GM21447 (cell line): ENCODE measurements around the gene APBB2.
A peak's percentile ranks its signal among the peaks of the same experiment; 100 is the strongest.

Experiments
- ATAC-seq: cut with Tn5 transposase; IDR thresholded peaks from one replicate; pipeline ENCODE4 v1.9.1; 2021; ENCODE audit not compliant: unreplicated experiment

Gene APBB2

GRCh38 chr4:40875507-40876150 lies 338.7 kb downstream of the APBB2 start:
- ATAC-seq, result peak; percentile 76

- ATAC-seq, result no peak
These were observed 339.4 kb downstream of the APBB2 start for GRCh38 chr4:40874901-40875300.

GRCh38 chr4:40874331-40874730 lies 340.0 kb downstream of the APBB2 start:
- ATAC-seq, result no peak

- ATAC-seq, result no peak
These were observed 342.6 kb downstream of the APBB2 start for GRCh38 chr4:40871695-40872250.

- ATAC-seq, result no peak
These were observed 344.2 kb downstream of the APBB2 start for GRCh38 chr4:40870150-40870549.

GRCh38 chr4:40865696-40866095 lies 348.6 kb downstream of the APBB2 start:
- ATAC-seq, result no peak

DNA sequence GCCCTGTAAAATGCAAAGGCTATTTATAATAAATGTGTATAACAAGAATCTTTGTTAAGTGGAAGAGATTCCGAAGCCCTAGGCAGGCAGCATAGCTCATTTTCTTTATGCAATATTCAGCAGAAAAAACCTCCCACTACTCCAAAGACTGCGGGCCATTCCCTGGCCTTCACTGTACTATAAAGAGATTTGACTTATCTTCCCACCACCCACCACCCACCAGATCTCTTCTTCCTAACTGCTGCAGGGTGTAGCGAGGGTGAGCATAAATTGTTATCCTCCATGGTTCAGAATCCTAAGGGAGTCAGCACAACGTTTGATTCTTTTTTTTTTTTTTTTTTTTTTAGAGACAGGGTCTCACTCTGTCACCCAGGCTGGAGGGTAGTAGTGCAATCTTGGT lies 349.8 kb downstream of the APBB2 start:
- ATAC-seq, result no peak

DNA sequence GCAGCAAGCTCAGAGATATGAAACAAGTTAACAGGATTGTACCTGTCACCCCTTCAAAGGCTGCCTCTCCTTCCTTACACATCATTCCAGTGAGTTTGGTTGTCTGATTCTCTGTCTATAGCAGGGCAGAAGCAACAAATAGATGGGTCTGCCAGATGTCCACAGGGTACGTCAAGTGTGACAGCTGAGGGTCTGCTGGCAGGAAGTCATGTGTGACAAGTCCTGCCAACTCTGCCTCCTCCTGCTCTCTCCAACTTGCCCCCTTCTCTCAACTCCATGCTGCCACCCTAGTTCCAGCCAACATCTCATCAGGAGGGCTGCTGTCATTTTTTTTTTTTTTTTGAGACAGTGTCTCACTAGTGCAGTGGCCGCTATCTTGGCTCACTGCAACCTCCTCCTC lies 355.4 kb downstream of the APBB2 start:
- no peak for ATAC-seq

DNA sequence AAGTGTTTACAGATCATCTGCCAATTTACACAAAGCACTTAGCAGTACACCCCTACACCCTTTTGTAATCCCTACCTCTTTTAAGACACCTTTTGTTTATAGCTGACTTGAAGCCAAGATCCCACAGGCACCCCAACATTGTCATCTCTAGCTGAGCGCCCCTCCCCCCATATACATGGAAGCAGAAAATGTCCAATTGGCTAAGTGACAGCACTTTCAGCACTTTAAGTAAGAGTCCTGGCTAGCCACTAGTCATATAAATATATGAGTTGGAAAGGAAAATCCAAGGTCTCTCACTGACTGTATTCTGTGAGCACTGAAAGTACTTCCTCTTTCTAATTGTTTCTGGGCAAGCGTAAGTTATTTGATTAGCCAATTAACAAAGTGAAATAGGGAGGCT lies 356.4 kb downstream of the APBB2 start:
- no peak for ATAC-seq

DNA sequence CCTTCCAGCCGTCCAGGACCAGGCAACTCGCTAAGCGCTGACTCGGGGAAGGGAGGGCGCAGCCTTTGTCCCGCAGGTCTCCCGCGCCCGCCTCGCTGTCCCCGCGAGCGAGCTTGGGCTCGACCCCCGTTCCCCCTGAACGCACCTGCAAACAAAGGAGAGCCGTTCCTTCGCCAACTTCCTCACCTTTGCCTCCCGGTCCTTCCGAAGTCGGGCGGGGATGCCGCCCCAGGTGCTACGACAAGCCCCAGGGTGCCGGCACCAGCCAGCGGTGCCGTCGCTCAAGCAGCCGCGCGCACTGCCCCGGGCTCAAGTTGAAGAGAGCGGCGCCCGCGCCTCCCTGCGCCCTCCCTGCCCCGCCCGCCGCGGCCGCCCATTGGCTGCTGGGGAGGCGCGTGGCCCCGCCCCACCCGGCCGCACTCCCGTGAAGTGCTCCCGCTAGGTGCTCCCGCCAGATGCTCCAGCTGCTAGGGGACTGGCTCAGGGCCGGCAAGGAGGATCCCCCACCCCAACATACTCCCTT lies 357.4 kb downstream of the APBB2 start:
- ATAC-seq, result peak; percentile 82

GRCh38 chr4:40856277-40856839 lies 358.0 kb downstream of the APBB2 start:
- no peak for ATAC-seq

DNA sequence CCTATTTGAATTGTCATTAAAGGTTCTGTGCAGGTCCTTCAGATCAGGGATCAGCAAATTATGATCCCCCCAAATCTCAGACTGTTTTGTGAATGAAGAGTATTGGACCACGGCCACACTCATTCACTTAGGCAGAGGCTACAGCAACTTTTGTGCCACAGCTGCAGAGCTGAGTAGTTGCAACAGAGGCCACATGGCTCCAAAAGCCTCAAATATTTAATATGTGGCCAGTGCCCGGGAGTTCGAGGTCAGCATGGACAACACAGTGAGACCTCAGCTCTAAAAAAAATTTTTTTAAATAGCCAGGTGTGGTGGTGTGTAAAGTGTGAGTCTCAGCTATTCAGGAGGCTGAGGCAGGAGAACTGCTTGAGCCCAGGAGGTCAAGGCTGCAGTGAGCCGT lies 363.8 kb downstream of the APBB2 start:
- ATAC-seq, result no peak

- no peak for ATAC-seq
These were observed 365.4 kb downstream of the APBB2 start for GRCh38 chr4:40848940-40849339.

GRCh38 chr4:40848251-40848650 lies 366.1 kb downstream of the APBB2 start:
- ATAC-seq, result no peak

DNA sequence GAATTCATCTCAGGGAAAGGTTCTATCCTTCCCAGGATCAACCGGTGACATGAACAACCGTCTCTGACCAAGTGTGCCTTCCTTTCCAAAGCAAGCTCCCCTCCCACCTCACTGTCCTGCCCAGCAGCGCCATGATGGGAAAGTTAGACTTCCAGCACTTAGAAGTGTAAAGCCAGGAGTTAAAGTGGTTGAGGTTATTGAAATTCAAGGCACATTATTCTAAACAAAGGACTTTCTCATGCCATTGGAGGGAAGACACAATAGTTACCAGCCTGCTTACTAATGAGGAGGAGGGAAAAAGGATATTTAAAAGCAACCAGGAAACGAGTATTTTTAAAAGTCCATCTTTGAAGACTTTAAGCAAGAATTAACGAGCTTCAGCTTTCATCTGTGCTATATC lies 367.8 kb downstream of the APBB2 start:
- no peak for ATAC-seq

DNA sequence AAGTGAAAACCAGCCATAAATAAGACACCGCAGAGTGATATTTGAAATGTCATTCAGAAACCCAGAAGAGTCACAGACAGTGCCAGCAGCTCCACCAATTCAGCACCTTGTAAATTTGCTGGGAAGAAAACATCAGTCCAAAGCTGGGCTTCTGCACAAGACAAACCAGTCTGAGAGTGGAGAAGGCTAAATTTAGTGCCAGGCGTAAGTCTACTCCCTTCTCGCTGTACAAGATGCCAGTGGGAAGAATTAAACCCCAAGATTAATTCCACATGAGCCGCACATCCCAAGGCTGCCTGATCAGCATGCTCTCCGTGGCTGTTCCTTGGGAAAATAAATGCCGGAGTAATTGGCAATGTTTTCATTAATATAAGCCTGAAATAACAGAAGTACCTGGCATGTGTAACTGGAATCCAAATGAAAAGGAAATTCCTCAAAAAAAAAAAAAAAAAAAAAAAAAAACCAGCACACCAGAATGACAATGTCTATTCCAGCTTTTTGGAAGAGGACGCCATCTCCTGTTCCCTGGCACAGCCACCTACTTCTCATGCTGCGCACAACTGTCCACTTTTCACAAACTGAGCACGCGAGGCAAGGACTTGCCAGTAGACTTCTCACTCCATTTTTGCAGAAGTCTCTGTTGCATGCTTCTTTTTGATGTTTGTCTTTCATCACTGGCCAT lies 369.0 kb downstream of the APBB2 start:
- no peak for ATAC-seq

DNA sequence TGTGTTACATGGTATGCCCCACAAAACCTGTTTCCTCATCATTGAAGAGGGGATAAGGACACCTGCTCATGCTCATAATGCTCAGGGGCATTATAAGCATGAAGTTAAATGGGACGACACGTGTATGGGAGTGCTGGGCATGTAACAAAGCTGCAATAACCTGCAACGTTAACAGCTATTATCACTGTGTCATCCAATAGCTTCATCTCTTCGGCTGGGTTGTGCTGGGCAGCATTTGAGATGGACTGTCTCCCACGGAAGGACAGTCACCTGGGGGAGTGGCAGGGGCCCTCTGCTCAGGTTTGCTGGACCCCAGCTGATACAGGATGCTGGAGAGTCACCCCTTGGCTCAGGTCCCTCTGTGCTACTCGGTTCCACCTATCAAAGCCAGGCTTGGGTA lies 370.1 kb downstream of the APBB2 start:
- ATAC-seq, result no peak

GRCh38 chr4:40843696-40844095 lies 370.6 kb downstream of the APBB2 start:
- peak; percentile 46 for ATAC-seq

DNA sequence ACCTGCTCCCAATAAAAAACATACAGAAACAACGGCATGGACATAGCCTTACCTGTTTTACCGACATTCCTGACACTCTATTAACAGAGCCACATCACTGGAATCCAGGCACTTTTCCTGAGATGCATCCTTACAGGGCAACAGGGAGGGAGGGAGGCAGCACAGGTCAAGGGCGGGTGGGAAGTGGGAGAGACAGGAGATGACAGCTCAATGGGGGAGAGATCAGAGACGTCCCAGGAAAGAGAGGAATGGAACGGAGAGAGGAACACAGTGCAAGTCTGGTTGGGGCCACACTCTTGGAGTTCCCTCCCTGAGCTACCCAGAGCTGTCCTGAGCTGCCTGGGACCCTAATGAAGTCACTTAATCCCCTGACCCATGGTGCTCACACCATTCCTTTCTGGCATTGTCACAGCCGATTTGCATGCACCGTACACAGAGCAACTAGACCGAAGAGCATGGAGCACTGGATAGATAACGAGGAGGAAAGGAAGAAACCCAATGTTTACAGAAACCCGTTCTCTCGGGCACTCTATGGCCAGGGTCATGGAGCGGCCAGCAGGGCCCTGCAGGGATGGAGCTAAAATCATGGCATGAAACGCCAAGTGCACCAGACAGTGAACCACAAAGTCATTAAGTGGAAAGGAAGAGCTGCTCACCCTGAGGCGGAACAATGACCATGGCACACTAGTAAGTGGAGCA lies 371.5 kb downstream of the APBB2 start:
- no peak for ATAC-seq

- no peak for ATAC-seq
These were observed 372.0 kb downstream of the APBB2 start for GRCh38 chr4:40842318-40842717.

DNA sequence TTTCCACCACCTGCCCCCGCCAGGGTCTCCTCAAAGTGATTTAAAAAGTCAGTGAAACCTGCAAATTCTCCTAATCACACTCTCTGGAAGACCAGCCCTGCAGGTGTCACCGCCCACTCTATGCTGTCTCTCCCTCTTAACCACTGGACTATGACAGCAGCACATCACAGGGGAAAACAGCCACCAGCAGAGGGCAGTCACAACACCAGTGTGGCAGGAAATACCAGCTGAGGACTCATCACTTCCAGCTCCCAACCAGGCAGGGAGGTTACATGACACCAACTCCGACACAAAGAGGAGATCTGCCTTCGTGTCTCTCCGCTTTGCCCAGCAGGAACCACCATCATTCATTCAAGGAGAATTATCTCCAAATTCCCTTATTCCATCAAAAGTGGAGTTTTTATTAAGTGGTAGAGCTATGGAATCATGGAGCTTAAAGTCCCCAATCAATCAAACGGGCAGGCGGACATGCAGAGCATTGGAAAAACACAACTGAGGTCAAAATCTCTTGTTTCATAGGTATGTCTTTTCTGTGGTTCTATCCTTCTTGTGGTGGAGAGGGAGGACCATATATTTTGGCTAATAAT lies 373.3 kb downstream of the APBB2 start:
- ATAC-seq, result peak; percentile 69
